Ascending aorta (tissue), 2 donors: ENCODE results near the gene COMMD9. TPM values are rescaled to one million over a fixed set of nuclear protein-coding genes. Genes with fewer than 3 reads are reported as not detected.

Experiments used
- DNase-seq, 2 donors: peaks; one replicate each; pipeline ENCODE4 v3.0.0-alpha.2; 2019; ENCODE audit warnings: low spot score in 2 of 2
- H3K27ac ChIP-seq, 2 donors: fragments of 200-600 bp; sonication (generic); one replicate each; pipeline ENCODE4 v1.5.1; 2016 to 2017; ENCODE audit warnings: mild to moderate bottlenecking in 1 of 2
- H3K27me3 ChIP-seq: fragments of 200-600 bp; sonication (generic); one replicate; pipeline ENCODE4 v1.5.1; 2017
- H3K36me3 ChIP-seq, 2 donors: fragments of 200-600 bp; sonication (generic); one replicate each; pipeline ENCODE4 v1.5.1; 2016
- H3K4me1 ChIP-seq, 2 donors: fragments of 200-600 bp; sonication (generic); one replicate each; pipeline ENCODE4 v1.5.1; 2016 to 2017; ENCODE audit warnings: mild to moderate bottlenecking in 1 of 2
- H3K4me3 ChIP-seq, 2 donors: fragments of 200-600 bp; sonication (generic); one replicate each; pipeline ENCODE4 v1.5.1; 2016 to 2017; ENCODE audit warnings: mild to moderate bottlenecking in 1 of 2
- H3K9me3 ChIP-seq, 2 donors: fragments of 200-600 bp; sonication (generic); one replicate each; pipeline ENCODE4 v1.5.1; 2016
- intact Hi-C: fragments of 100-400 bp; cut with DNase I; formaldehyde crosslinking; loops from one replicate; pipeline ENCODE4 v1.15.1; 2023
- total RNA-seq: library from RNA; depleted of rRNA; stranded (reverse); fragments of >200 nt; gene quantifications from one replicate; pipeline ENCODE4 v1.1.0, GENCODE V29; 2016
- TF ChIP-seq, protein P1 (sequence below), 3 experiments: fragments of 200-600 bp in 2 of 3; fragments of 450-650 bp in 1 of 3; sonication (generic) in 2 of 3; IDR thresholded peaks; one replicate each; pipeline ENCODE4 v1.5.1; 2016 to 2019; ENCODE audit warnings: antibody characterized with exemption in 3 of 3, mild to moderate bottlenecking in 1 of 3, moderate library complexity in 1 of 3

Gene COMMD9
- total RNA-seq, 1 donor from 2014 or later: 69.2 TPM

DNA sequence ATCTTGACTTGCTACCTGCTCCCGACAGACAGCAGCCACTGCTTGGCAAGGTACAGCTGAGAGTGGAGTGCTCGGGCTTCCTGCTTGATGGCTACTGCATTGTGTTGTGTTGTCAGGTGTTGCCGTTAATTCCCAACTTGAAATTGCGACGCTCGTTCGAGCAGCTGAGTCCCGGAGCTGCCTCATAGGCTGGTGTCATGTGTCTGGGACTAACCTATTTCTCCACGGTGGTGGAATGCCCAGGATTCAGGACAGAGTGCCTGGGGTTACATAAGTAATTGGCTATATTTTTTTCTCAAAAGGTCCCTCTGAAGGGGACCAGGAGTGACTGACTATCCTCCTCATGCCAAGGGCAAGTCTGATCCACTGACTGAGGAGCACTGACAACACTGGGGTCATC is 18.5 kb downstream of the COMMD9 start:
- DNase-seq: no peak
- no peak overlapping the region for H3K4me3 ChIP-seq
- no peaks in the 10 kb centered on the region for H3K9me3 ChIP-seq
- no peaks in the 10 kb centered on the region for H3K4me1 ChIP-seq
- no peak overlapping the region for H3K27ac ChIP-seq
- TF ChIP-seq, protein P1, sequence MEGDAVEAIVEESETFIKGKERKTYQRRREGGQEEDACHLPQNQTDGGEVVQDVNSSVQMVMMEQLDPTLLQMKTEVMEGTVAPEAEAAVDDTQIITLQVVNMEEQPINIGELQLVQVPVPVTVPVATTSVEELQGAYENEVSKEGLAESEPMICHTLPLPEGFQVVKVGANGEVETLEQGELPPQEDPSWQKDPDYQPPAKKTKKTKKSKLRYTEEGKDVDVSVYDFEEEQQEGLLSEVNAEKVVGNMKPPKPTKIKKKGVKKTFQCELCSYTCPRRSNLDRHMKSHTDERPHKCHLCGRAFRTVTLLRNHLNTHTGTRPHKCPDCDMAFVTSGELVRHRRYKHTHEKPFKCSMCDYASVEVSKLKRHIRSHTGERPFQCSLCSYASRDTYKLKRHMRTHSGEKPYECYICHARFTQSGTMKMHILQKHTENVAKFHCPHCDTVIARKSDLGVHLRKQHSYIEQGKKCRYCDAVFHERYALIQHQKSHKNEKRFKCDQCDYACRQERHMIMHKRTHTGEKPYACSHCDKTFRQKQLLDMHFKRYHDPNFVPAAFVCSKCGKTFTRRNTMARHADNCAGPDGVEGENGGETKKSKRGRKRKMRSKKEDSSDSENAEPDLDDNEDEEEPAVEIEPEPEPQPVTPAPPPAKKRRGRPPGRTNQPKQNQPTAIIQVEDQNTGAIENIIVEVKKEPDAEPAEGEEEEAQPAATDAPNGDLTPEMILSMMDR (IDR thresholded peaks at IDR 0.05): no peak
- intact Hi-C loops: no loop called here
- H3K36me3 ChIP-seq: peaks cover 32 to 53% of the 10 kb centered on the region in 2 donors
- H3K27me3 ChIP-seq: no peaks in the 10 kb centered on the region

DNA sequence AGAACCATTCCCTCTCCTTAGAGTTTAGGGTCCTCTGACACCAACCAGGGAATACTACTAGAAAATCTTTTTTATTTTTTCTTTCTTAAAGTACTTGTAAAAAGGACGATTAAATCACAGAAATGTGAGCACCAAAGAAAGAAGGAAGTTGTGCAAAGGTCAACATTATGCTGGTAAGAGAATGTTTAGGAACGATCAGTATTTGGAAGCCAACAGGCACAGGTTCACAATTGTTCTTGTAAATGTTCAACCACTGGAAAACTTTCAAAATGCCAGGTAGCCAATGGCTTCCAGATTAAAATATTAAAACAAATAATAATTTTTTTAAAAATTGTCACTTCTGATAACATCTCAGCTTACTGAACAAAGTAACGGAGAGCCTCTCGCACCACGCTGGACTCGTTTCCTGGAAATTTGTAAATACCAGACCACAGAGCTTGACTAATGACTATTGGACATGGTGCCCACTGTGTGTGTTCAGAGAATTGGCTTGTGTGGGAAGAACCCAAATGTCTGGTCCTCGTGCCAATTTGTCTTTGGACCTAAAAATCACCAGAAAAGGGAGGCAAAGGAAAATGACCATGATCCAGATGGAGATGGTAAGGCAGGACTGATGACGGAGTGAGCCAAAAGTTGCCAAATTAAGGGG is 20.8 kb downstream of the COMMD9 start:
- H3K4me3 ChIP-seq: no peak overlapping the region
- no peaks in the 10 kb centered on the region for H3K27me3 ChIP-seq
- no peaks in the 10 kb centered on the region for H3K4me1 ChIP-seq
- no peaks in the 10 kb centered on the region for H3K9me3 ChIP-seq
- intact Hi-C loops: loop anchor here (10.0 kb wide), 2 partner anchors 224 to 324 kb away; partner anchors contain the start of gene LDLRAD3
- no peak overlapping the region for H3K27ac ChIP-seq
- TF ChIP-seq, protein P1 (IDR thresholded peaks at IDR 0.05): no peak
- peaks cover 18 to 31% of the 10 kb centered on the region in 2 donors for H3K36me3 ChIP-seq
- no peak for DNase-seq

DNA sequence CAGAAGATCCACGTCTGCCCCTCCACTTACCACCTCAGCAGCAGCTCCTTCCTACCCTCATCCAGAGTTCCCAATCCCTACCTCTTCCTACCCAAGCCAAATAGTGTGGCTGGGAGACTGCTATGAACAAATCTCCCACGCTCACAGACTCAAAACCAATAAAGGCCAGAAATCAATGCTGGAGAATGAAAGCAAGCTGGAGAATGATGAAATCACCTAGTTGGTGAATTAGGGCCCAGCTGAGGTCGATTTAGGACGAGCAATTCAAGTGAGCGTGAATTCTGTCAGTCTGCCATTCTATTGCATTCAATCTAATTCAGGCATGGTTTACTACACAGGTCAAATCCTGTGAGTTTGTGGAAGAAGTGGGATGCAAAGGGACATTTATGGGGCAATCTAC is 22.5 kb downstream of the COMMD9 start:
- intact Hi-C loops: loop anchor here (1.0 to 10.0 kb wide), 4 partner anchors 222 to 650 kb away; partner anchors contain the start of gene LDLRAD3
- H3K9me3 ChIP-seq: no peaks in the 10 kb centered on the region
- TF ChIP-seq, protein P1 (IDR thresholded peaks at IDR 0.05): no peak
- H3K27ac ChIP-seq: no peak overlapping the region
- peaks cover 5 to 14% of the 10 kb centered on the region in 2 donors for H3K36me3 ChIP-seq
- H3K4me3 ChIP-seq: no peak overlapping the region
- no peaks in the 10 kb centered on the region for H3K27me3 ChIP-seq
- no peak for DNase-seq
- H3K4me1 ChIP-seq: no peaks in the 10 kb centered on the region

DNA sequence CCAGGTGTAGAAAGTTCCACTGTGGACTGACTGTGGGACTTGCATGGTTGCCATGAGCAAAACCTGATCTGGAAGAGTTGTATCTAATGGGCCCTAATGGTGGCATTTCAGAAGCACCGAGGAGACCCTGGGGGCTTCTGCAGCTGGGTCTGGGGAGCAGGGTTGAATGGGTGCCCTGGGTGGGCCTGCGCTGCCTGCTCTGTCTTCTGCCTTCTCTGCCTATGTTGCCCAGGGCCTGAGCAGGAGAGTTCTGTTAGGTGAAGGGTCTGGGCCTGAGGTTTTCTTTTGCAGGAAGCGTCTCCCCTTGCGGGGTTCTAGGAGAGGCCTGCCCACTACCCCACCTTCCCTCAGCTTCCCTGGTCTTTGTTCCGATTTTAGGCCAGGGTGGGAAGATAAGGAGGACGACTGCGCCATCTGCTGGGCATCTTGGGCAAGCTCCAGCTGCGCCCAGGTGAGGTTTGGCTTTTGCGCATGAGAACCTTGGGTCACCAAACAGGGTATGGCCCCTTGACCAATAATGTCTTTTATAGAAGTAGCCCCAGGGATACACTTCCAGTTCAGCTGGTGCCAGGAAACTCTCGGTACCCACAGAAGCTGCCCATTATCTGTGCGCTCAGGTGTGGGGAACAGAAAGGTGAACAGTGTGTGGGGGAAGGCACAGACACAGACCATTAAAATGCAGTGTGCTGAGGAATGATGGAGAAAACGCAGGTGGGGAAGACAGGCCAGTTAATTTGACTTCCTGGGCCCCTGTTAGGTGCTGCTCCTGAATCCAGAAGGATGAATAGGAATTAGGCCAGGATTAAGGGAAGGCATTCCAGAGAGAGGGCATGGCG is 23.2 kb downstream of the COMMD9 start:
- Histone ChIP-seq H3K36me3 (peaks cover 0 to 6% of the 10 kb centered on the region in 2 donors), H3K9me3 (no peaks in the 10 kb centered on the region), H3K4me1 (no peaks in the 10 kb centered on the region), H3K27ac (no peak overlapping the region), H3K27me3 (no peaks in the 10 kb centered on the region), H3K4me3 (no peak overlapping the region)
- DNase-seq: no peak
- TF ChIP-seq, protein P1 (IDR thresholded peaks at IDR 0.05): peak; percentile 55 to 77 (median 67)
- intact Hi-C loops: loop anchor here (1.0 to 10.0 kb wide), 4 partner anchors 221 to 650 kb away; partner anchors contain the start of gene LDLRAD3

DNA sequence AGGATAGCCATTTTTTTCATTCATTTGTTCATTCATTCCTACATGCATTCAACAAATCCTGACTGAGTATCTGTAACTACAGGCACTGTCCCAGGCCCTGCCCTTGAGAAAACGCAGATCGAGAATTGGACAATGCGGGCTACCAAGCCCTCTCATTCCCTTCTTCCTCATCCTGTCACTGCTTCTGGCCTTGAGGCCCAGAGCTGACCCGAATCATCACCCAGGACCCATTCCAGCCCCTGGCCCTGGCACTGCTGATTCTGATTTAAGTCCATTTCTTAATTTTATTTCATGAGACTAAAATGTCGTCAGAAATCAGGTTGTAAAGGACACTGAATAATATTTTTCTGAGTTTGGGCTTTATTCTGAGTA is 24.3 kb downstream of the COMMD9 start:
- no peaks in the 10 kb centered on the region for H3K36me3 ChIP-seq
- TF ChIP-seq, protein P1 (IDR thresholded peaks at IDR 0.05): no peak

More for the DNA sequence above, 24.3 kb downstream of the COMMD9 start:
- no peak overlapping the region for H3K4me3 ChIP-seq
- H3K27ac ChIP-seq: no peak overlapping the region
- H3K4me1 ChIP-seq: no peaks in the 10 kb centered on the region
- DNase-seq: no peak
- no peaks in the 10 kb centered on the region for H3K27me3 ChIP-seq
- intact Hi-C loops: loop anchor here (10.0 kb wide), 2 partner anchors 220 to 320 kb away; partner anchors contain the start of gene LDLRAD3
- no peaks in the 10 kb centered on the region for H3K9me3 ChIP-seq
